Fibroblast of lung (primary cell): ENCODE measurements around the gene PPP3R1.

Experiments
- CTCF ChIP-seq, 2 donors: IDR thresholded peaks in 1 of 2; conservative IDR thresholded peaks in 1 of 2; 1 replicate in 1 of 2; 2 replicates in 1 of 2; pipeline ENCODE4 v1.5.1; 2011 to 2012; ENCODE audit warnings: low read length in 2 of 2, control low read depth in 1 of 2, inconsistent platforms in 1 of 2, low read depth in 1 of 2, mild to moderate bottlenecking in 1 of 2
- EZH2 ChIP-seq: IDR thresholded peaks from 2 replicates; pipeline ENCODE4 v1.5.1; 2012; ENCODE audit warnings: low read length, control low read depth, mild to moderate bottlenecking; ENCODE audit errors: missing control alignments

GRCh38 chr2:68172990-68173700 lies 79.2 kb downstream of the PPP3R1 start:
- TF ChIP-seq CTCF (conservative IDR thresholded peaks at IDR 0.05 in 1 of 2, IDR thresholded peaks at IDR 0.05 in 1 of 2; ENCODE audit: low read depth in 1 of 2, low read length in 2 of 2): no peak
- TF ChIP-seq EZH2: no peak
